ENCODE data around the gene GJC2. TPM values are rescaled to one million over a fixed set of nuclear protein-coding genes. Genes with fewer than 3 reads are reported as not detected.

The GJC2 gene
- polyA plus RNA-seq, 1 donor from 2014 or later, result 2.3 TPM

DNA sequence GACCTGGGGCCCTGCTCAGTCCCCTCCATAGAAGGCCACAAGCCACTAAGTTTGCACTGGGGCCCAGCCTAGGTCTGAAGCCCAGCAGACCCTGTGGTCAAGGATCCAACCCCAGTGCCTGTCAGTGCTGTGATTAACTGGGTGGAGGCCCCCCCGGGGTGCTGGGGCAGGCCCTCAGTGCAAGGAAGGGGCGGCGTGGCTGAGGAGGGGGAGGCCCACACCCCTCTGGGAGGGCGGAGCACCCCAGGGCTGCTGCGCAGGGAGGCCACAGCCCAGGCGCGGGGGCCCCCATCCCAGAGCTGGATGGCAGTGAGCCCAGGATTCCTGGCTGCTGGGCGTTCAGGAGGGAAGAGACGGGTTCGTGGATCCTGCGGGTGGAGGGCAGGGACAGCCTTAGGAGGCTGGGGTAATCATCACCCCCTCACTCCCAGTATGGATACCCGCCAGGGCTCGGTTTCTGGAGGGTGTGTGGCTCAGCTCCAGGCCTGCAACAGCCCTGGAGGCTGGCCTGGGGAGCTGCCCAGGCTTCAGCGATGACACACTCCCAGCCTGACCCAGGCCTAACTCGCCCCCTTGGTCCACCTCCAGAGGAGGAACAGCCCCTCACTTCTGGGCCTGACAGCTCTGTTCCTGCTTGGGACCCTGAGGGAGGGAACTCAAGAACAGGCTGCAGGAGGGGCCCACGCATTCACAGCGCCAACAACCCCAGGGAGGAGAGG is 890 bp downstream of the GJC2 start:
- Histone ChIP-seq H3K27me3 (ENCODE audit: insufficient read depth, low read depth, low read length) (no peaks in the 10 kb centered on the region), H3K36me3 (ENCODE audit: insufficient read depth, low read length) (no peaks in the 10 kb centered on the region), H2AFZ (ENCODE audit: low read depth, low read length) (no peak overlapping the region), H4K20me1 (ENCODE audit: insufficient read depth) (no peaks in the 10 kb centered on the region), H3K4me3 (ENCODE audit: low read length) (no peak overlapping the region), H3K9me3 (ENCODE audit: low read length) (no peaks in the 10 kb centered on the region), H3K79me2 (replicated peaks; ENCODE audit: insufficient read depth, low read length) (no peaks in the 10 kb centered on the region), H3F3A (ENCODE audit: insufficient read depth, low read length, poor library complexity, severe bottlenecking) (no peaks in the 10 kb centered on the region), H3K9ac (ENCODE audit: low read length) (no peak overlapping the region), H3K4me2 (ENCODE audit: low read length) (no peak overlapping the region), H3K9me2 (ENCODE audit: insufficient read depth, low read length) (no peaks in the 10 kb centered on the region), H3K27ac (ENCODE audit: low read length) (no peak overlapping the region)
- TF ChIP-seq, protein P1, sequence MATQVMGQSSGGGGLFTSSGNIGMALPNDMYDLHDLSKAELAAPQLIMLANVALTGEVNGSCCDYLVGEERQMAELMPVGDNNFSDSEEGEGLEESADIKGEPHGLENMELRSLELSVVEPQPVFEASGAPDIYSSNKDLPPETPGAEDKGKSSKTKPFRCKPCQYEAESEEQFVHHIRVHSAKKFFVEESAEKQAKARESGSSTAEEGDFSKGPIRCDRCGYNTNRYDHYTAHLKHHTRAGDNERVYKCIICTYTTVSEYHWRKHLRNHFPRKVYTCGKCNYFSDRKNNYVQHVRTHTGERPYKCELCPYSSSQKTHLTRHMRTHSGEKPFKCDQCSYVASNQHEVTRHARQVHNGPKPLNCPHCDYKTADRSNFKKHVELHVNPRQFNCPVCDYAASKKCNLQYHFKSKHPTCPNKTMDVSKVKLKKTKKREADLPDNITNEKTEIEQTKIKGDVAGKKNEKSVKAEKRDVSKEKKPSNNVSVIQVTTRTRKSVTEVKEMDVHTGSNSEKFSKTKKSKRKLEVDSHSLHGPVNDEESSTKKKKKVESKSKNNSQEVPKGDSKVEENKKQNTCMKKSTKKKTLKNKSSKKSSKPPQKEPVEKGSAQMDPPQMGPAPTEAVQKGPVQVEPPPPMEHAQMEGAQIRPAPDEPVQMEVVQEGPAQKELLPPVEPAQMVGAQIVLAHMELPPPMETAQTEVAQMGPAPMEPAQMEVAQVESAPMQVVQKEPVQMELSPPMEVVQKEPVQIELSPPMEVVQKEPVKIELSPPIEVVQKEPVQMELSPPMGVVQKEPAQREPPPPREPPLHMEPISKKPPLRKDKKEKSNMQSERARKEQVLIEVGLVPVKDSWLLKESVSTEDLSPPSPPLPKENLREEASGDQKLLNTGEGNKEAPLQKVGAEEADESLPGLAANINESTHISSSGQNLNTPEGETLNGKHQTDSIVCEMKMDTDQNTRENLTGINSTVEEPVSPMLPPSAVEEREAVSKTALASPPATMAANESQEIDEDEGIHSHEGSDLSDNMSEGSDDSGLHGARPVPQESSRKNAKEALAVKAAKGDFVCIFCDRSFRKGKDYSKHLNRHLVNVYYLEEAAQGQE (IDR thresholded peaks at IDR 0.05; ENCODE audit: borderline replicate concordance), result no peak
- no peak for TF ChIP-seq EP300 (conservative IDR thresholded peaks at IDR 0.05; ENCODE audit: poor library complexity, severe bottlenecking)
- TF ChIP-seq RAD21 (conservative IDR thresholded peaks at IDR 0.05), result no peak
- TF ChIP-seq, protein P2, sequence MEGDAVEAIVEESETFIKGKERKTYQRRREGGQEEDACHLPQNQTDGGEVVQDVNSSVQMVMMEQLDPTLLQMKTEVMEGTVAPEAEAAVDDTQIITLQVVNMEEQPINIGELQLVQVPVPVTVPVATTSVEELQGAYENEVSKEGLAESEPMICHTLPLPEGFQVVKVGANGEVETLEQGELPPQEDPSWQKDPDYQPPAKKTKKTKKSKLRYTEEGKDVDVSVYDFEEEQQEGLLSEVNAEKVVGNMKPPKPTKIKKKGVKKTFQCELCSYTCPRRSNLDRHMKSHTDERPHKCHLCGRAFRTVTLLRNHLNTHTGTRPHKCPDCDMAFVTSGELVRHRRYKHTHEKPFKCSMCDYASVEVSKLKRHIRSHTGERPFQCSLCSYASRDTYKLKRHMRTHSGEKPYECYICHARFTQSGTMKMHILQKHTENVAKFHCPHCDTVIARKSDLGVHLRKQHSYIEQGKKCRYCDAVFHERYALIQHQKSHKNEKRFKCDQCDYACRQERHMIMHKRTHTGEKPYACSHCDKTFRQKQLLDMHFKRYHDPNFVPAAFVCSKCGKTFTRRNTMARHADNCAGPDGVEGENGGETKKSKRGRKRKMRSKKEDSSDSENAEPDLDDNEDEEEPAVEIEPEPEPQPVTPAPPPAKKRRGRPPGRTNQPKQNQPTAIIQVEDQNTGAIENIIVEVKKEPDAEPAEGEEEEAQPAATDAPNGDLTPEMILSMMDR (IDR thresholded peaks at IDR 0.05; ENCODE audit: poor library complexity, severe bottlenecking), result no peak
- TF ChIP-seq SMC3 (conservative IDR thresholded peaks at IDR 0.05; ENCODE audit: poor library complexity), result no peak
- no peak for TF ChIP-seq EZH2 (IDR thresholded peaks at IDR 0.05; ENCODE audit: borderline replicate concordance, insufficient read depth, low read length, poor library complexity, severe bottlenecking)

DNA sequence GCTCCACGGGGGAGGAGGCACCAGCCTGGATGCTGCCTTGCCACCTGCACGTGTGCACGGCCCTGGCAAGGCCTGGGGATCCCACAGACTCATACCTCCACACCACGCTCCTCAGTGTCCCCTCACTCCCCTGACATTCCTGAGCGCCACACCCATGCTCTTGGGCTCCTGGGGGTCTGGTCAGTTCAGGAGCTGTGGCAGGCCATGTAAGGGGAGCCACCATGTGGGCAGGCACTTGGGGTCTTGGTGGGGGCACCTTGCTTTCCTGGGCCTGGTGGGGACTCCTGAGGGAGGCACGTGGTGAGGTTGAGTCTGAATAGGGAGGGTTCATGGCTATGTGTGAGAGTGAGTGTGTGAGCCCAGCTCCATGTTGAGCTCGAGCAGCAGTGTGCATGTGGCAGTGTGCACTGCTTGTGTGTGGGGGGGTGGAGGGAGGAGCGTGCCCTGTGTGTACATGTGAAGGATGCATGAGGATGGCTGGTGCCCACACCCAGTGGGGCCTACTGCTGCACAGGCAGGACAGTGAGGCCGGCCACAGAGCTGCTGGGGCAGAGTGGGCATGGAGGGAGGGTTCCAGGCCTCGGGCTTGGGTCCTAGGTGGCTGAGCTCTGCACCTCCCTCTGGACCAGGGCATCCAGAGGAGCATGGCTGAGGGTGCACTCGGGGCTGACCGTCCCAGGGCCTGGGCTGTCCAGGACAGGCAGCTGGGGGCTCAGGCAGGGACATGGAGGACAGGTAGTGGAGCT is 1.6 kb downstream of the GJC2 start:
- H2AFZ ChIP-seq (ENCODE audit: low read depth, low read length), result no peak overlapping the region
- no peaks in the 10 kb centered on the region for H3K79me2 ChIP-seq (replicated peaks; ENCODE audit: insufficient read depth, low read length)
- no peak for TF ChIP-seq SMC3 (conservative IDR thresholded peaks at IDR 0.05; ENCODE audit: poor library complexity)
- TF ChIP-seq RAD21 (conservative IDR thresholded peaks at IDR 0.05), result no peak
- no peak for TF ChIP-seq EZH2 (IDR thresholded peaks at IDR 0.05; ENCODE audit: borderline replicate concordance, insufficient read depth, low read length, poor library complexity, severe bottlenecking)
- TF ChIP-seq TAF1 (IDR thresholded peaks at IDR 0.05; ENCODE audit: low read depth), result no peak
- no peak for TF ChIP-seq EP300 (conservative IDR thresholded peaks at IDR 0.05; ENCODE audit: poor library complexity, severe bottlenecking)
- TF ChIP-seq, protein P2 (IDR thresholded peaks at IDR 0.05; ENCODE audit: poor library complexity, severe bottlenecking), result no peak
- TF ChIP-seq, protein P1 (IDR thresholded peaks at IDR 0.05; ENCODE audit: borderline replicate concordance), result no peak
- TF ChIP-seq POLR2AphosphoS5 (IDR thresholded peaks at IDR 0.05), result no peak
- TF ChIP-seq MXI1 (conservative IDR thresholded peaks at IDR 0.05; ENCODE audit: poor library complexity, severe bottlenecking), result no peak
- H3K9ac ChIP-seq (ENCODE audit: low read length), result no peak overlapping the region
- no peaks in the 10 kb centered on the region for H3F3A ChIP-seq (ENCODE audit: insufficient read depth, low read length, poor library complexity, severe bottlenecking)
- H4K20me1 ChIP-seq (ENCODE audit: insufficient read depth), result no peaks in the 10 kb centered on the region
- H3K4me2 ChIP-seq (ENCODE audit: low read length), result no peak overlapping the region
- H3K9me3 ChIP-seq (ENCODE audit: low read length), result no peaks in the 10 kb centered on the region
- H3K36me3 ChIP-seq (ENCODE audit: insufficient read depth, low read length), result no peaks in the 10 kb centered on the region
- no peak overlapping the region for H3K4me3 ChIP-seq (ENCODE audit: low read length)
- H3K27me3 ChIP-seq (ENCODE audit: insufficient read depth, low read depth, low read length), result no peaks in the 10 kb centered on the region
- H3K27ac ChIP-seq (ENCODE audit: low read length), result no peak overlapping the region
- H3K9me2 ChIP-seq (ENCODE audit: insufficient read depth, low read length), result no peaks in the 10 kb centered on the region

Measured in neural cell (in vitro differentiated cells).